Hepatocyte (in vitro differentiated cells): ENCODE results near the gene MT1M. TPM values are rescaled to one million over a fixed set of nuclear protein-coding genes. Genes with fewer than 3 reads are reported as not detected.

ENCODE experiments used
- DNase-seq: peaks from one replicate; pipeline ENCODE4 v3.0.0-alpha.2; 2016; ENCODE audit warnings: low spot score
- H2AFZ ChIP-seq: fragments of 200-600 bp; sonication (generic); 2 replicates; pipeline ENCODE4 v1.6.0; 2016; ENCODE audit warnings: antibody characterized with exemption, mild to moderate bottlenecking
- H3K27ac ChIP-seq: fragments of 200-600 bp; sonication (generic); 2 replicates; pipeline ENCODE4 v1.5.1; 2016; ENCODE audit warnings: mild to moderate bottlenecking
- H3K27me3 ChIP-seq: fragments of 200-600 bp; sonication (generic); 2 replicates; pipeline ENCODE4 v1.6.1; 2016
- H3K36me3 ChIP-seq: fragments of 200-600 bp; sonication (generic); replicated peaks from 2 replicates; pipeline ENCODE4 v1.5.1; 2016; ENCODE audit warnings: low read depth; ENCODE audit not compliant: insufficient read depth
- H3K4me1 ChIP-seq: fragments of 200-600 bp; sonication (generic); 2 replicates; pipeline ENCODE4 v1.5.1; 2016; ENCODE audit warnings: mild to moderate bottlenecking, moderate library complexity; ENCODE audit not compliant: insufficient read depth
- H3K4me2 ChIP-seq: fragments of 200-600 bp; sonication (generic); 2 replicates; pipeline ENCODE4 v1.6.0; 2016
- H3K4me3 ChIP-seq: fragments of 200-600 bp; sonication (generic); 2 replicates; pipeline ENCODE4 v1.5.1; 2016; ENCODE audit warnings: mild to moderate bottlenecking
- H3K79me2 ChIP-seq: fragments of 200-600 bp; sonication (generic); 2 replicates; pipeline ENCODE4 v1.6.0; 2017; ENCODE audit warnings: mild to moderate bottlenecking
- H3K9me2 ChIP-seq: fragments of 200-600 bp; sonication (generic); replicated peaks from 2 replicates; pipeline ENCODE4 v1.6.0; 2017; ENCODE audit warnings: mild to moderate bottlenecking; ENCODE audit not compliant: insufficient read depth
- H3K9me3 ChIP-seq: fragments of 200-600 bp; sonication (generic); 2 replicates; pipeline ENCODE4 v1.5.1; 2016; ENCODE audit warnings: low read depth, mild to moderate bottlenecking
- H4K20me1 ChIP-seq: fragments of 200-600 bp; sonication (generic); 2 replicates; pipeline ENCODE4 v1.6.0; 2016; ENCODE audit warnings: mild to moderate bottlenecking; ENCODE audit not compliant: insufficient read depth, poor library complexity, severe bottlenecking
- CTCF ChIP-seq: fragments of 200-600 bp; sonication (generic); IDR thresholded peaks from 2 replicates; pipeline ENCODE4 v1.5.1; 2016; ENCODE audit warnings: antibody characterized with exemption, mild to moderate bottlenecking; ENCODE audit not compliant: poor library complexity
- EZH2 ChIP-seq: fragments of 200-600 bp; sonication (generic); IDR thresholded peaks from 2 replicates; pipeline ENCODE4 v1.6.1; 2016; ENCODE audit warnings: antibody characterized with exemption, mild to moderate bottlenecking, borderline replicate concordance
- EZH2phosphoT487 ChIP-seq: fragments of 200-600 bp; sonication (generic); IDR thresholded peaks from one replicate; pipeline ENCODE4 v1.6.1; 2018; ENCODE audit warnings: antibody characterized with exemption, mild to moderate bottlenecking, low read depth, moderate library complexity; ENCODE audit not compliant: unreplicated experiment, severe bottlenecking
- WGBS: methylation state at CpG from one replicate; pipeline ENCODE4 v1.1.6; 2016; ENCODE audit warnings: low lambda C conversion rate; ENCODE audit errors: missing lambda C conversion rate; 5-methylcytosine and 5-hydroxymethylcytosine counted together
- polyA plus RNA-seq: library from polyadenylated mRNA; unstranded; fragments of >200 nt; fragmentation: Nextera tagmentation; extraction: Ambion mirVana; gene quantifications from 2 replicates; pipeline ENCODE4 v1.2.1, GENCODE V29; 2016
- total RNA-seq: library from RNA; depleted of rRNA; stranded (reverse); fragments of >200 nt; gene quantifications from 2 replicates; pipeline ENCODE4 v1.2.3, GENCODE V29; 2014

MT1M gene
- total and polyA plus RNA-seq, 2 experiments from 2014 or later: 0.60 TPM; not detected in 1

GRCh38 chr16:56631197-56631596, 1.3 kb upstream of the MT1M start:
- no peaks in the 10 kb centered on the region for H3K36me3 ChIP-seq
- no peak for DNase-seq
- peaks cover 82% of the 10 kb centered on the region for H3K27me3 ChIP-seq
- WGBS: 57% methylated on average over 10 of the region's 10 CpGs
- H3K9me2 ChIP-seq: no peaks in the 10 kb centered on the region
- H3K4me3 ChIP-seq: no peak overlapping the region
- no peak overlapping the region for H3K27ac ChIP-seq
- peaks cover 13% of the 10 kb centered on the region for H3K4me1 ChIP-seq
- no peak overlapping the region for H3K4me2 ChIP-seq
- no peaks in the 10 kb centered on the region for H4K20me1 ChIP-seq
- TF ChIP-seq CTCF (no peak), EZH2 (peak; percentile 45), EZH2phosphoT487 (peak; percentile 6)
- no peaks in the 10 kb centered on the region for H3K9me3 ChIP-seq
- H2AFZ ChIP-seq: no peak overlapping the region
- no peaks in the 10 kb centered on the region for H3K79me2 ChIP-seq

- Histone ChIP-seq H3K4me1 (peaks cover 13% of the 10 kb centered on the region), H4K20me1 (no peaks in the 10 kb centered on the region), H3K9me2 (no peaks in the 10 kb centered on the region), H2AFZ (peak overlapping the region; percentile 28), H3K9me3 (no peaks in the 10 kb centered on the region), H3K4me2 (peak overlapping the region; percentile 89), H3K79me2 (no peaks in the 10 kb centered on the region), H3K27ac (no peak overlapping the region), H3K4me3 (peak overlapping the region; percentile 39), H3K36me3 (no peaks in the 10 kb centered on the region), H3K27me3 (peaks cover 82% of the 10 kb centered on the region)
- 17% methylated on average over 14 of the region's 14 CpGs for WGBS
- TF ChIP-seq EZH2phosphoT487 (peak; percentile 10), EZH2 (no peak)
- DNase-seq: no peak
Observed at GRCh38 chr16:56631832-56632155, 665 bp upstream of the MT1M start.

DNA sequence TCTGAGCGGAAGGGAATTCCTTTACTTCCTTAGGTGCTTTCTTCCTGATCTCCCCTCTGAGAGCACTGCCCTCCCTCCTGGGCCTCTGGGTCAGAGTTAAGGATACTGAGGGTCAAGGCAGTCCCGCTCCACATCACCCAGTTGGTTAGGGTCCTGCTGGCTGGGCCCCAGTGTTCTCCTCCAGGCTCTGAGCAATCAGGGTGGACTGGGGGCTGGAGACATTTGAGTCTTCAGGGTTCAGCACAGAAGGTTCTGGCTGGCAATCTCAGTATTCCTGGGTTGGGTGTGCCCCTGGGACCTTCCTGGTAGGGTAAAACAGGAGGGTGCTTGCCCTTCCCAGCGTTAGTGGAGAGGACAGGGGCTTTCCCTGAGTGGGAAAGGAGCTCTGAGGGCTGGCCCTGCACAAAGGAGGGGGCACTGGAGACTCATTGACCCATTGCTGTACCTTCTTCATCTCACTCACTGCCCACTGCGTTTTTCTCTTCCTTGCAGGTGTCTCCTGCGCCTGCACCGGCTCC, 448 bp downstream of the MT1M start:
- H2AFZ ChIP-seq: no peak overlapping the region
- peaks cover 13% of the 10 kb centered on the region for H3K4me1 ChIP-seq
- H3K9me2 ChIP-seq: no peaks in the 10 kb centered on the region
- no peaks in the 10 kb centered on the region for H4K20me1 ChIP-seq
- H3K9me3 ChIP-seq: no peaks in the 10 kb centered on the region
- no peak for TF ChIP-seq EZH2
- TF ChIP-seq EZH2phosphoT487: no peak
- TF ChIP-seq CTCF: no peak
- no peak overlapping the region for H3K27ac ChIP-seq
- no peaks in the 10 kb centered on the region for H3K79me2 ChIP-seq
- H3K4me2 ChIP-seq: peak overlapping the region; percentile 89
- DNase-seq: no peak
- 11% methylated on average over 6 of the region's 6 CpGs for WGBS
- peaks cover 90% of the 10 kb centered on the region for H3K27me3 ChIP-seq
- H3K4me3 ChIP-seq: no peak overlapping the region
- H3K36me3 ChIP-seq: no peaks in the 10 kb centered on the region

DNA sequence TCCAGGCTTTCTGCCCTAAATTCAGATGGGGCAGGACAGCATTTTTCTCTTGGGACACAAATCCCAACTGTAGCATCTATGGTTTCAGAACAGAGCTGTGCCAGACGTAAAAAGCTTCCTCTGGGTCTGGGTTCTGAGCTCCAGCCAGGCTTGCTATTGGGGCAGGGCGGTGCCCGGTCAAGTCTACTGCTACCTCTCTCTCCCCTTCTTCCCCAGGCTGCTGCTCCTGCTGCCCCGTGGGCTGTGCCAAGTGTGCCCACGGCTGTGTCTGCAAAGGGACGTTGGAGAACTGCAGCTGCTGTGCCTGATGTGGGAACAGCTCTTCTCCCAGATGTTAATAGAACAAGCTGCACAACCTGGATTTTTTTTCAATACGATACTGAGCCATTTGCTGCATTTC, 1.1 kb downstream of the MT1M start:
- H3K9me3 ChIP-seq: no peaks in the 10 kb centered on the region
- peaks cover 13% of the 10 kb centered on the region for H3K4me1 ChIP-seq
- H3K79me2 ChIP-seq: no peaks in the 10 kb centered on the region
- no peak overlapping the region for H3K27ac ChIP-seq
- H3K36me3 ChIP-seq: no peaks in the 10 kb centered on the region
- no peak overlapping the region for H3K4me2 ChIP-seq
- H4K20me1 ChIP-seq: no peaks in the 10 kb centered on the region
- TF ChIP-seq EZH2phosphoT487 (no peak), EZH2 (no peak), CTCF (no peak)
- DNase-seq: no peak
- no peak overlapping the region for H3K4me3 ChIP-seq
- H3K27me3 ChIP-seq: peaks cover 94% of the 10 kb centered on the region
- no peaks in the 10 kb centered on the region for H3K9me2 ChIP-seq
- 55% methylated on average over 7 of the region's 7 CpGs for WGBS
- H2AFZ ChIP-seq: no peak overlapping the region
